DOHH2 (cell line): Measurements from ENCODE around the gene UBXN7.
"Not testable (repeated sequence)": the region's sequence is repeated elsewhere in the genome, so short reads cannot be mapped to it uniquely, and the experiment has no call there.

Experiments used
- EZH2phosphoT487 ChIP-seq: fragments of 200-600 bp; sonication (generic); IDR thresholded peaks from 2 replicates; pipeline ENCODE4 v1.6.1; 2017; ENCODE audit warnings: borderline replicate concordance, mild to moderate bottlenecking, antibody characterized with exemption, low read length, moderate library complexity, mixed read lengths
- TF ChIP-seq, protein P1 (sequence below): fragments of 200-600 bp; sonication (generic); IDR thresholded peaks from one replicate; pipeline ENCODE4 v1.5.1; 2014; ENCODE audit warnings: antibody characterized with exemption, mild to moderate bottlenecking, low read depth, low read length; ENCODE audit not compliant: poor library complexity, severe bottlenecking

DNA sequence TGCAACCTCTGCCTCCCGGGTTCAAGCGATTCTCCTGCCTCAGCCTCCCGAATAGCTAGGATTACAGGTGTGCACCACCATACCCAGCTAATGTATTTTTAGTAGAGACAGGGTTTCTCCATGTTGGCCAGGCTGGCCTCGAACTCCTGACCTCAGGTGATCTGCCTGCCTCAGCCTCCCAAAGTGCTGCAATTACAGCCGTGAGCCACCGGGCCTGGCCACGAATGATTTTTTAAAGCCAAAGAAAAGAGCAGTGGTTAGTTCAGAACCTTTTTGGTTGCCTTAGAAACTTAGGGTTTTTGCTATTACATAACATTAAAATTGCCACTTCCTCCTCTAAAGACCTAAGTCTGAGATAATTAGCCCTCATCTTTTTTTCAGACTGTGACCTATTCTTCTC, 25.2 kb upstream of the UBXN7 start:
- TF ChIP-seq, protein P1, sequence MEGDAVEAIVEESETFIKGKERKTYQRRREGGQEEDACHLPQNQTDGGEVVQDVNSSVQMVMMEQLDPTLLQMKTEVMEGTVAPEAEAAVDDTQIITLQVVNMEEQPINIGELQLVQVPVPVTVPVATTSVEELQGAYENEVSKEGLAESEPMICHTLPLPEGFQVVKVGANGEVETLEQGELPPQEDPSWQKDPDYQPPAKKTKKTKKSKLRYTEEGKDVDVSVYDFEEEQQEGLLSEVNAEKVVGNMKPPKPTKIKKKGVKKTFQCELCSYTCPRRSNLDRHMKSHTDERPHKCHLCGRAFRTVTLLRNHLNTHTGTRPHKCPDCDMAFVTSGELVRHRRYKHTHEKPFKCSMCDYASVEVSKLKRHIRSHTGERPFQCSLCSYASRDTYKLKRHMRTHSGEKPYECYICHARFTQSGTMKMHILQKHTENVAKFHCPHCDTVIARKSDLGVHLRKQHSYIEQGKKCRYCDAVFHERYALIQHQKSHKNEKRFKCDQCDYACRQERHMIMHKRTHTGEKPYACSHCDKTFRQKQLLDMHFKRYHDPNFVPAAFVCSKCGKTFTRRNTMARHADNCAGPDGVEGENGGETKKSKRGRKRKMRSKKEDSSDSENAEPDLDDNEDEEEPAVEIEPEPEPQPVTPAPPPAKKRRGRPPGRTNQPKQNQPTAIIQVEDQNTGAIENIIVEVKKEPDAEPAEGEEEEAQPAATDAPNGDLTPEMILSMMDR, result not testable (repeated sequence)
- not testable (repeated sequence) for TF ChIP-seq EZH2phosphoT487
